ENCODE data around the gene ANKRD52. TPM values are rescaled to one million over a fixed set of nuclear protein-coding genes. Genes with fewer than 3 reads are reported as not detected.

Gene ANKRD52
- total and polyA plus RNA-seq, 4 donors = 5.4 to 13.6 (median 9.3) TPM

GRCh38 chr12:56257491-56258067 lies 605 bp downstream of the ANKRD52 start:
- Histone ChIP-seq H3K4me1 (ENCODE audit: control insufficient read depth in 4 of 4, insufficient read depth in 4 of 4, low read length in 3 of 4) (peaks cover 1 to 20% (median 15%) of the 10 kb centered on the region in 4 donors), H3K27ac (ENCODE audit: low read depth in 1 of 2, low read length in 2 of 2) (peak overlapping the region in 1 of 2 donors; percentile 63), H3K9me3 (ENCODE audit: control insufficient read depth in 4 of 4, low read length in 3 of 4) (no peaks in the 10 kb centered on the region), H3K36me3 (ENCODE audit: control insufficient read depth in 4 of 4, insufficient read depth in 3 of 4, low read depth in 1 of 4, low read length in 3 of 4) (peaks cover 8 to 28% (median 20%) of the 10 kb centered on the region in 4 donors), H3K9ac (ENCODE audit: low read depth in 1 of 2, low read length in 2 of 2) (peak overlapping the region; percentile 2 to 52), H3K27me3 (ENCODE audit: control insufficient read depth in 4 of 4, insufficient read depth in 4 of 4, low read length in 3 of 4) (no peaks in the 10 kb centered on the region), H3K4me3 (ENCODE audit: low read depth in 1 of 3, low read length in 3 of 3) (peak overlapping the region; percentile 56 to 81 (median 61))
- TF ChIP-seq NR2F2 (IDR thresholded peaks at IDR 0.05) (no peak), ATF3 (IDR thresholded peaks at IDR 0.05) (no peak), GABPA (IDR thresholded peaks at IDR 0.05 in 1 of 2, conservative IDR thresholded peaks at IDR 0.05 in 1 of 2) (no peak)
- TF ChIP-seq, protein P1, sequence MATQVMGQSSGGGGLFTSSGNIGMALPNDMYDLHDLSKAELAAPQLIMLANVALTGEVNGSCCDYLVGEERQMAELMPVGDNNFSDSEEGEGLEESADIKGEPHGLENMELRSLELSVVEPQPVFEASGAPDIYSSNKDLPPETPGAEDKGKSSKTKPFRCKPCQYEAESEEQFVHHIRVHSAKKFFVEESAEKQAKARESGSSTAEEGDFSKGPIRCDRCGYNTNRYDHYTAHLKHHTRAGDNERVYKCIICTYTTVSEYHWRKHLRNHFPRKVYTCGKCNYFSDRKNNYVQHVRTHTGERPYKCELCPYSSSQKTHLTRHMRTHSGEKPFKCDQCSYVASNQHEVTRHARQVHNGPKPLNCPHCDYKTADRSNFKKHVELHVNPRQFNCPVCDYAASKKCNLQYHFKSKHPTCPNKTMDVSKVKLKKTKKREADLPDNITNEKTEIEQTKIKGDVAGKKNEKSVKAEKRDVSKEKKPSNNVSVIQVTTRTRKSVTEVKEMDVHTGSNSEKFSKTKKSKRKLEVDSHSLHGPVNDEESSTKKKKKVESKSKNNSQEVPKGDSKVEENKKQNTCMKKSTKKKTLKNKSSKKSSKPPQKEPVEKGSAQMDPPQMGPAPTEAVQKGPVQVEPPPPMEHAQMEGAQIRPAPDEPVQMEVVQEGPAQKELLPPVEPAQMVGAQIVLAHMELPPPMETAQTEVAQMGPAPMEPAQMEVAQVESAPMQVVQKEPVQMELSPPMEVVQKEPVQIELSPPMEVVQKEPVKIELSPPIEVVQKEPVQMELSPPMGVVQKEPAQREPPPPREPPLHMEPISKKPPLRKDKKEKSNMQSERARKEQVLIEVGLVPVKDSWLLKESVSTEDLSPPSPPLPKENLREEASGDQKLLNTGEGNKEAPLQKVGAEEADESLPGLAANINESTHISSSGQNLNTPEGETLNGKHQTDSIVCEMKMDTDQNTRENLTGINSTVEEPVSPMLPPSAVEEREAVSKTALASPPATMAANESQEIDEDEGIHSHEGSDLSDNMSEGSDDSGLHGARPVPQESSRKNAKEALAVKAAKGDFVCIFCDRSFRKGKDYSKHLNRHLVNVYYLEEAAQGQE (IDR thresholded peaks at IDR 0.05) = no peak
- TF ChIP-seq, protein P2, sequence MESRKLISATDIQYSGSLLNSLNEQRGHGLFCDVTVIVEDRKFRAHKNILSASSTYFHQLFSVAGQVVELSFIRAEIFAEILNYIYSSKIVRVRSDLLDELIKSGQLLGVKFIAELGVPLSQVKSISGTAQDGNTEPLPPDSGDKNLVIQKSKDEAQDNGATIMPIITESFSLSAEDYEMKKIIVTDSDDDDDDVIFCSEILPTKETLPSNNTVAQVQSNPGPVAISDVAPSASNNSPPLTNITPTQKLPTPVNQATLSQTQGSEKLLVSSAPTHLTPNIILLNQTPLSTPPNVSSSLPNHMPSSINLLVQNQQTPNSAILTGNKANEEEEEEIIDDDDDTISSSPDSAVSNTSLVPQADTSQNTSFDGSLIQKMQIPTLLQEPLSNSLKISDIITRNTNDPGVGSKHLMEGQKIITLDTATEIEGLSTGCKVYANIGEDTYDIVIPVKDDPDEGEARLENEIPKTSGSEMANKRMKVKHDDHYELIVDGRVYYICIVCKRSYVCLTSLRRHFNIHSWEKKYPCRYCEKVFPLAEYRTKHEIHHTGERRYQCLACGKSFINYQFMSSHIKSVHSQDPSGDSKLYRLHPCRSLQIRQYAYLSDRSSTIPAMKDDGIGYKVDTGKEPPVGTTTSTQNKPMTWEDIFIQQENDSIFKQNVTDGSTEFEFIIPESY (IDR thresholded peaks at IDR 0.05) = no peak
- no peak for DNase-seq (ENCODE audit: low spot score)
- 2% methylated on average over 27 of the region's 27 CpGs for WGBS

- Histone ChIP-seq H3K9ac (ENCODE audit: low read depth in 1 of 2, low read length in 2 of 2) (no peak overlapping the region), H3K27ac (ENCODE audit: low read depth in 1 of 2, low read length in 2 of 2) (no peak overlapping the region), H3K4me1 (ENCODE audit: control insufficient read depth in 4 of 4, insufficient read depth in 4 of 4, low read length in 3 of 4) (peaks cover 1 to 20% (median 15%) of the 10 kb centered on the region in 4 donors), H3K9me3 (ENCODE audit: control insufficient read depth in 4 of 4, low read length in 3 of 4) (no peaks in the 10 kb centered on the region), H3K27me3 (ENCODE audit: control insufficient read depth in 4 of 4, insufficient read depth in 4 of 4, low read length in 3 of 4) (no peaks in the 10 kb centered on the region), H3K36me3 (ENCODE audit: control insufficient read depth in 4 of 4, insufficient read depth in 3 of 4, low read depth in 1 of 4, low read length in 3 of 4) (peaks cover 8 to 33% (median 24%) of the 10 kb centered on the region in 4 donors), H3K4me3 (ENCODE audit: low read depth in 1 of 3, low read length in 3 of 3) (peak overlapping the region in 1 of 3 donors; percentile 81)
- DNase-seq (ENCODE audit: low spot score) = no peak
- 79% methylated on average over 8 of the region's 8 CpGs for WGBS
- TF ChIP-seq HNF4A (conservative IDR thresholded peaks at IDR 0.05) (no peak), EGR1 (IDR thresholded peaks at IDR 0.05; ENCODE audit: low read depth in 2 of 2) (no peak), RAD21 (IDR thresholded peaks at IDR 0.05) (no peak), ATF3 (IDR thresholded peaks at IDR 0.05) (no peak), YY1 (IDR thresholded peaks at IDR 0.05) (no peak), SP1 (IDR thresholded peaks at IDR 0.05) (no peak)
- TF ChIP-seq, protein P1 (IDR thresholded peaks at IDR 0.05) = no peak
Measured at GRCh38 chr12:56257071-56257470, 1.1 kb downstream of the ANKRD52 start.

Measured in liver (tissue), 9 donors.